ENCODE results near the gene ERLIN1. TPM values are rescaled to one million over a fixed set of nuclear protein-coding genes. Genes with fewer than 3 reads are reported as not detected.

Gene ERLIN1
- total and polyA plus RNA-seq, 7 donors, result 7.4 to 28.4 (median 10.9) TPM

GRCh38 chr10:100154666-100155065 lies 31.2 kb downstream of the ERLIN1 start:
- Histone ChIP-seq H3K27ac (no peak overlapping the region), H3K4me1 (no peaks in the 10 kb centered on the region), H3K4me3 (no peak overlapping the region), H3K27me3 (no peaks in the 10 kb centered on the region), H3K36me3 (peaks cover 0 to 71% (median 39%) of the 10 kb centered on the region in 4 donors), H3K9me3 (peaks cover 0 to 2% (median 0%) of the 10 kb centered on the region in 4 donors)
- TF ChIP-seq POLR2A (IDR thresholded peaks at IDR 0.05) (no peak), POLR2AphosphoS5 (IDR thresholded peaks at IDR 0.05) (no peak), EP300 (IDR thresholded peaks at IDR 0.05) (no peak)
- TF ChIP-seq, protein P1, sequence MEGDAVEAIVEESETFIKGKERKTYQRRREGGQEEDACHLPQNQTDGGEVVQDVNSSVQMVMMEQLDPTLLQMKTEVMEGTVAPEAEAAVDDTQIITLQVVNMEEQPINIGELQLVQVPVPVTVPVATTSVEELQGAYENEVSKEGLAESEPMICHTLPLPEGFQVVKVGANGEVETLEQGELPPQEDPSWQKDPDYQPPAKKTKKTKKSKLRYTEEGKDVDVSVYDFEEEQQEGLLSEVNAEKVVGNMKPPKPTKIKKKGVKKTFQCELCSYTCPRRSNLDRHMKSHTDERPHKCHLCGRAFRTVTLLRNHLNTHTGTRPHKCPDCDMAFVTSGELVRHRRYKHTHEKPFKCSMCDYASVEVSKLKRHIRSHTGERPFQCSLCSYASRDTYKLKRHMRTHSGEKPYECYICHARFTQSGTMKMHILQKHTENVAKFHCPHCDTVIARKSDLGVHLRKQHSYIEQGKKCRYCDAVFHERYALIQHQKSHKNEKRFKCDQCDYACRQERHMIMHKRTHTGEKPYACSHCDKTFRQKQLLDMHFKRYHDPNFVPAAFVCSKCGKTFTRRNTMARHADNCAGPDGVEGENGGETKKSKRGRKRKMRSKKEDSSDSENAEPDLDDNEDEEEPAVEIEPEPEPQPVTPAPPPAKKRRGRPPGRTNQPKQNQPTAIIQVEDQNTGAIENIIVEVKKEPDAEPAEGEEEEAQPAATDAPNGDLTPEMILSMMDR (IDR thresholded peaks at IDR 0.05), result no peak
- intact Hi-C loops (cut with DNase I), result no loop called here
- DNase-seq, result no peak
- 88 to 91% methylated on average over 4 of the region's 4 CpGs for WGBS, 2 donors

DNA sequence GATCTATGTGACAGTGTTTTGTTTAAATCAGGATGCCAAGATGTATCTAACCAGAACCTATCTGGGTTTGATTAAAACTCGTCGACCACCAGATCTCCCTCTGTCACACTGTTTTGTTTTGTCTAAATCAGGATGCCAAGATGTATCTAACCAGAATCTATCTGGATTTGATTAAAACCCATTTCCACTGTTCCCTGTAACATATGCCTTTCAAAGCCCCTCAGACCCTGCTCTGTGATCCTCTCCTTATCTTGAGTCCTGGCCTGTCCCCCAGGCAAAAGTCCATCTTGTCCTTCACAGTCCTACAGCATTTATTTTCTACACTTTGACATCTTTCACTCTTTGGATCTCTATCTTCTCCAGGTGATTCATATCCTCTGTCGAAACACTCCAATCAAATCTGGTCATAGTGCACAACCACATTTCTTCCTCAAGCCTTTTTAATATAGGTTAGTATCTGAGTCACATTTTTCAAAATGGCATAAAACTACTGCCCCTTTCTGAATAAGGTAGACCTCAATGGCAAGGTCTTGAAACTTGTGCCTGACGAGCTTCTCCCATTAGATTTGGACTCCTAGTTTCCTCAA lies 32.5 kb downstream of the ERLIN1 start:
- 91 to 93% methylated on average over 4 of the region's 4 CpGs for WGBS, 2 donors

DNA sequence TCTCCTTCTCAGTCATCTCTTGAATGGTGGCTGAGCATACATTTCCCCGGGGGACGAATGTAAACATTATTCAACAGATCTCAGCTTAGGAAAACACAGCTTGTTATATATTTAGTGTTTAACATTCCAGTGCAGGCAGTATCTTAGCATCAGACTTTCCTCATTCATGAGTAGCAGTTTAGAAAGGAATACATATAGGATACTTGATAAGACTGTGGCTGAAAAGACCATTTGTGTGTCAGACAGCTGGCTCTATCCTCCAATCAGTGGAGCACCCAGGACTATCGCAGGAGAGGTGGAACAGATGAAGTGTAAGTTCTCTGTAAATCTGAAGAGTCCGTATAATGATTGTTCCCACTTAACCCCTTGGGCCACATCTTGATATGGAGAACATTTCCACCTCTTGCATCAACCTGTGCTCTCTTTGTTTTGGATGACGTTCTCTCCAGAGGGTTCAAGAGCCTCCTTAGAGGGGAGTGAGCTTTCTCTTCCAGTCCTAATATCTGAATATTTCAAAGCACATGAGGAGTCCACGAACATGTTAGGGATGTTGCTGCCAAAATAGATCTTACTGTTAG lies 34.0 kb downstream of the ERLIN1 start:
- intact Hi-C loops (cut with DNase I), result no loop called here
- Histone ChIP-seq H3K27ac (no peak overlapping the region), H3K9me3 (peaks cover 0 to 2% (median 0%) of the 10 kb centered on the region in 4 donors), H3K36me3 (peaks cover 0 to 71% (median 39%) of the 10 kb centered on the region in 4 donors), H3K27me3 (no peaks in the 10 kb centered on the region), H3K4me1 (no peaks in the 10 kb centered on the region), H3K4me3 (no peak overlapping the region)
- WGBS, 2 donors, result 85 to 88% methylated on average over 6 of the region's 6 CpGs
- TF ChIP-seq POLR2AphosphoS5 (IDR thresholded peaks at IDR 0.05) (no peak), EP300 (IDR thresholded peaks at IDR 0.05) (no peak), POLR2A (IDR thresholded peaks at IDR 0.05) (no peak)
- TF ChIP-seq, protein P1 (IDR thresholded peaks at IDR 0.05), result no peak
- no peak for DNase-seq

More for the DNA sequence above, 32.5 kb downstream of the ERLIN1 start:
- TF ChIP-seq POLR2A (IDR thresholded peaks at IDR 0.05) (no peak), POLR2AphosphoS5 (IDR thresholded peaks at IDR 0.05) (no peak), EP300 (IDR thresholded peaks at IDR 0.05) (no peak)
- TF ChIP-seq, protein P1 (IDR thresholded peaks at IDR 0.05), result no peak
- Histone ChIP-seq H3K27me3 (no peaks in the 10 kb centered on the region), H3K4me3 (no peak overlapping the region), H3K27ac (no peak overlapping the region), H3K36me3 (peaks cover 0 to 74% (median 39%) of the 10 kb centered on the region in 4 donors), H3K4me1 (no peaks in the 10 kb centered on the region), H3K9me3 (peaks cover 0 to 2% (median 0%) of the 10 kb centered on the region in 4 donors)
- intact Hi-C loops (cut with DNase I), result no loop called here
- no peak for DNase-seq

- no peak overlapping the region for H3K27ac ChIP-seq
- no peak for TF ChIP-seq EP300 (IDR thresholded peaks at IDR 0.05)
- TF ChIP-seq, protein P1 (IDR thresholded peaks at IDR 0.05), result no peak
- no peak for TF ChIP-seq POLR2A (IDR thresholded peaks at IDR 0.05)
- TF ChIP-seq POLR2AphosphoS5 (IDR thresholded peaks at IDR 0.05), result no peak
- no peak for DNase-seq
- 85 to 87% methylated on average over 8 of the region's 8 CpGs for WGBS, 2 donors
- no peaks in the 10 kb centered on the region for H3K4me1 ChIP-seq
- peaks cover 0 to 2% (median 0%) of the 10 kb centered on the region in 4 donors for H3K9me3 ChIP-seq
- H3K27me3 ChIP-seq, result no peaks in the 10 kb centered on the region
- H3K36me3 ChIP-seq, result peaks cover 0 to 43% (median 28%) of the 10 kb centered on the region in 4 donors
- H3K4me3 ChIP-seq, result no peak overlapping the region
- intact Hi-C loops (cut with DNase I), result no loop called here
Observed at GRCh38 chr10:100148353-100149211, 37.2 kb downstream of the ERLIN1 start.
